HG03575 (cell line): ENCODE results near the gene NUP62.

Experiments used
- ATAC-seq: cut with Tn5 transposase; IDR thresholded peaks from one replicate; pipeline ENCODE4 v1.9.1; 2021; ENCODE audit not compliant: unreplicated experiment, insufficient number of reproducible peaks, low FRiP score; ENCODE audit errors: extremely low read depth

NUP62 gene

DNA sequence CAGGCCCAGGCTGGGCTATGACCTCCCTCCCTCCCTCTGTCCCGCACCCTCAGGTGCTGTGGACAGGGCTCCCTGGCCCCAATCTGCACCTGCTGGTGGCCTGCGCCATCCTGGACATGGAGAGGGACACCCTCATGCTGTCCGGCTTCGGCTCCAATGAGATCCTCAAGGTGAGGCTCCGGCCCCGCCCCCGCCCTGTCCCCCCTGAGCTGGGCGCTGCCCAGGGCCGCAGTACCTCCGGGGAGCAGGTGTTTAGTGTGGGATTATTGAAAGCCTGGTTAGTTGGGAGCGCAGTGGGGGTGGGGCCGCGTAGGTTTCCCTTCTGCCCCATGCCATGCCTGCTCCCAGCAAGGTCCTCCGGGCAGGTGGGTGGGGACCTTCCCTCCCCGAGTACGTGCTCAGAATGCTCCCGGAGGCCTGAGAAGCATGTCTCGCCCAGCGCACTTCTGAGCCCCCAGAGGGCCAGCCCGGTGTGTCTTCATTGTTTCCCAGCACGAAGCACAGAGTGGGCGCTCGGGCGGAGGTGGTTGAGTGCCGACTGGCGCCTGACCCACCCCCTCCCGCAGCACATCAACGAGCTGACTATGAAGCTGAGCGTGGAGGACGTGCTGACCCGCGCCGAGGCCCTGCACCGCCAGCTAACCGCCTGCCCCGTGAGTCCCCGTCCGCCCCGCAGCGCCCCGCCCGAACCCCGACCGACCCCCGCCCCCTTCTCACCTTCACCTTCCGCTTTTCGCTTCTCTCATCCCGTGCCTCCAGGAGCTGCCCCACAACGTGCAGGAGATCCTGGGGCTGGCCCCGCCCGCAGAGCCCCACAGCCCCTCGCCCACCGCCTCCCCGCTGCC is 41.4 kb downstream of the NUP62 start:
- no peak for ATAC-seq

- ATAC-seq = no peak
Observed at GRCh38 chr19:49887037-49887664, 42.2 kb downstream of the NUP62 start.

GRCh38 chr19:49884760-49885159 is 44.5 kb downstream of the NUP62 start:
- no peak for ATAC-seq

DNA sequence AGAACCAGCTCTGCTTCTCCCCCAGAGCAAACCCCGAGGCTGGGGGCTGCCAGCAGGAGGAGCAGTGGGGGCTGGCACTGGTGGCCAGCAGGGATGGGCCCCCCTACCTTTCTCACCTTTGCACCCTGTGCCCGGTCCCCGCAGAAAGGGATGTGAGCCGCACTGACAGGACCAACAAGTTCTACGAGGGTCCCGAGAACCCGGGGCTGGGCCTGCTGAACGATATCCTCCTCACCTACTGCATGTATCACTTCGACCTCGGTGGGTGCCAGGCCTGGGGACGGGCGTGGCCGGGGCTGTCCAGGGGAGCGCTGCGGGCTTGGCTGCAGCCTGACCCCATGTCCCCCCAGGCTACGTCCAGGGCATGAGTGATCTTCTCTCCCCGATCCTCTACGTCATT is 45.2 kb downstream of the NUP62 start:
- ATAC-seq = no peak

GRCh38 chr19:49883094-49883493 is 46.2 kb downstream of the NUP62 start:
- ATAC-seq = no peak

DNA sequence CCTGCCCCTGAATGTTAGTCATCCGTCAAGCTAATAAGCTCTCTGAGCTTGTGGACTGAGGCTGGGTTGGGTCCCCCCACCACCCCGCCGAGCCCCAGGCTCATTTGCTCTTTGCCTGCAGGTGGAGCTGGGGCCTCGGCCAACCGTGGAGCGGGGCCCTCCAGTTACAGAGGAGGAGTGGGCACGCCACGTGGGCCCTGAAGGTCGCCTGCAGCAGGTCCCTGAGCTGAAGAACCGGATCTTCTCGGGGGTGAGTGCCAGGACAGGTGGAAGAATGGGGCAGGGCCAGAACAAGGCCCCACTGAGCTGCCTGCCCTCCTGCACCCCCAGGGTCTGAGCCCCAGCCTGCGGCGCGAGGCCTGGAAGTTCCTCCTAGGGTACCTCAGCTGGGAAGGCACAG is 46.7 kb downstream of the NUP62 start:
- no peak for ATAC-seq

DNA sequence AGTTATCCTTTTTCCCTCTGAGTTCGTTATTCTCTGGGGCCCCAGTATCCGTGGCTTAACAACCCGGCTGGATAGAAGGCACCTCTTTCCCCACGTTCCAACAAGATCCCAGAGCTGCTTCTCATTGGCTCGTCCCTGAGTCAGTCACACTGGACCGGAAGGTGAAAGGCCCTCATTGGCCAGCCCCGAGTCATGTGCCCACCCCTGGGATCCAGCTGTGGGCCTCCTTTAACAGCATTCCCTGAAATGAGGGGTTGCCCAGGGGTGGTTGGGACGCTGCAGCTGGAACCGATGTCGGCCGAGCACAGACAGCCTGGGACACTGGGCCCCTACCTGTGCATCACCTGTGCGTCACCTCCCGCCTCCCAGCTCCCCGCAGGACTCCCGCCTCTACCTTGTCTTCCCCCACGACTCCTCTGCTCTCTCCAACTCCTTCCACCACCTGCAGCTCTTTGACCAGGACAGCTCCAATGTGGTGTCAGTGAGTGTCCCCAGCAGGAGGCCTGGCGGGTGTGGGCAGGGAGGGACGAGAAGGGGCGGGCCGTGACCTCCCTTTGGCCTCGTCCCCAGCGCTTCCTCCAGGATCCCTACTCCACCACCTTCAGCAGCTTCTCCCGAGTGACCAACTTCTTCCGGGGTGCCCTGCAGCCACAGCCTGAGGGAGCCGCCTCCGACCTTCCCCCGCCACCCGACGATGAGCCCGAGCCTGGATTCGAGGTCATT is 47.5 kb downstream of the NUP62 start:
- no peak for ATAC-seq

- ATAC-seq = no peak
Observed at GRCh38 chr19:49881186-49881585, 48.1 kb downstream of the NUP62 start.

- ATAC-seq = no peak
Observed at GRCh38 chr19:49880162-49880869, 49.0 kb downstream of the NUP62 start.

GRCh38 chr19:49879243-49879963 is 49.9 kb downstream of the NUP62 start:
- no peak for ATAC-seq

DNA sequence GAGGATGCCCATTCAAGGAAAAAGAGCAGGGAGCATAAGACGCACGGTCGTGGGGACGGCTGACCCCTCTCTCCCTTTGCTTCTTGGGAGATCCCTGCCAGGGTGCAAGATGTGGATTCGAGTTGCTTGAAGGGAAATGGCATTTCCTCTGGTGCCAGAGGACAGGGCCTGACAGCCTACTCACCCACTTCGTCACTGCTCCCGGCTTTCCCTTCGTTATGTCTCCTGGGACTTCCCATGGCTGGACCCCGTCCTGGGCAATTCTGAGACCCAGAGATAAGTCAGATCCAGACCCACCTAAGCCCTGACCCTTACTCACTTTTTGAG is 50.6 kb downstream of the NUP62 start:
- no peak for ATAC-seq

DNA sequence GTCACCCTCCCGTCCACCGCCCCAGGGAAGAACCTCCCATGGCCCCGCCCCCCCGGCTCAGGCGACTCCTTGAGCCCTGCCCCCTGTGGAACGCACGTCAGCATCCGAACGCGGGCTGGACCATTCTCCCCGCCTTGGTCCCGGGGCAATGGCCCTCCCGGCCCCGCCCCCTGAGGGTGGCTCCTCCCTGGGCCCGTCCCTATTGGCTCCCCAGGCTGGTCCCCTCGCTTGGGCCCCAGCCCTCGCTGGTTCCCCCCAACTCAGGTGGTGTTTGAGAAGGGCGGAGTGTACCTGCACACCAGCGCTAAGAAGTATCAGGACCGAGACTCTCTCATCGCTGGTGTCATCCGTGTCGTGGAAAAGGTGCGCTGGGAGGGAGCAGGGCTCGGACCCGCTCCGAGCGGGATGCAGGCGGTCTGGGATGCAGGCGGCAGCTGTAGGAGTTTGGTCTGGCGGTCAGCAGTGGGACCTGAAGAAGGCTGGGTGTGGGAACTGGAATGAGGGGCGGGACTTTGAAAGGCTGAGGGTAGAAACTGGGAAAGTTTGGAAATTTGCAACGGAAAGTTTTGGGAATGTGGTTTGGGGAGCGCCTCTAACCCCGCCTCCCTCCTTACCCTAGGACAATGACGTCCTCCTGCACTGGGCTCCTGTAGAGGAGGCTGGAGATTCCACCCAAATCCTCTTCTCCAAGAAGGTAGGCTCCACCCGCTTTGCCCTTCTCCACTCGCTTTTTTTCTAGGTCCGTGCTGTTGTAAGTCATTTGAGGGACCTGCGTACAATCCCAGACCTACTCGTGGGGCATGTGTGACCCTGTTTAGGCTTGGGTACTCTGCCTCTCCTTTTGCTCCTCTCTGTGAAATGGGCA is 51.2 kb downstream of the NUP62 start:
- ATAC-seq = peak; percentile 14

DNA sequence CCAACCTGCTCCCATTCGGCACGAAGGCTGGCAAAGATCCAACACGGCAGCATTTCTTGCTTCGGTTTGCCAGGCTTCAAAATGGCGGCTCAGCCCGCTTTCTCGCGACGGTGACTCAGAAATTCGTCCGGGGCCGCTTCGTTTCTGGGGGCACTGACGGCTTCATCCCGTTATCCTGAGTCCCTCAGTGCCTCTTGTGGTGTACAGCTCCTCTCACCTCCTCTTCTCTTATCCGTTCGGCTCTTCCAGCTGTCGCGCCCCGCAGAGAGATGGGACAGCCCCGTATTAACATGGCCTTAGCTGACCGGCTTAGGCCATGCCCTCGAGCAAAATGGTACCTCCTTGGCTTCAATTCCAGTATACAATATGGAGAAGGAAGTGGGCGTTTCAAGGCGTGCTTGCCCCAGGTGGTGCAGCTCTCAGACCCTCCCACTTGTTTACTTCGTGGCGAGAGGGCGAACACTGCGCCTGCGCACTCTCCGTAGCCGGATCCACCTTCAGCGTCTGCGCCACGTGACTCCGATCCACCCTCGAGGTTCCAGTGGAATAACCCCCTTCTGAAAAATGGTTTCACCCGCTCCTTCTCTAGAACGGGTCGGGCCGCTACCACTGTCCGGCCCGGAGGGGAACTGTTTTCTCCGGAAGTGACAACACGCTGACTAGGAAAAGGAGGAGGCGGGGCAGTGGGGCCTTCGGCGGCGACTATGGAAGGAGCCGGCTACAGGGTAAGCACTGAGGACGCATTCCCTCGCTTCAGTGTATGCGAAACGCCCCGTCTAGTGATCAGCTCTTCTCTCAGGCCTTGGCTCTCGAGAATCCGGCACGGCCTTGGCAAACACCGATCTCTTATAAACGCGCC is 52.1 kb downstream of the NUP62 start, which contains the start of the genes AKT1S1 and TBC1D17:
TSS of gene AKT1S1 (minus strand) at position 336 of the 859 bp plus-strand sequence. CDS start 4,060 bp downstream, outside the sequence.
TSS of gene TBC1D17 (plus strand) at position 683 of the 859 bp plus-strand sequence. CDS start at position 705, 22 bp downstream.
- ATAC-seq = peak; percentile 58

DNA sequence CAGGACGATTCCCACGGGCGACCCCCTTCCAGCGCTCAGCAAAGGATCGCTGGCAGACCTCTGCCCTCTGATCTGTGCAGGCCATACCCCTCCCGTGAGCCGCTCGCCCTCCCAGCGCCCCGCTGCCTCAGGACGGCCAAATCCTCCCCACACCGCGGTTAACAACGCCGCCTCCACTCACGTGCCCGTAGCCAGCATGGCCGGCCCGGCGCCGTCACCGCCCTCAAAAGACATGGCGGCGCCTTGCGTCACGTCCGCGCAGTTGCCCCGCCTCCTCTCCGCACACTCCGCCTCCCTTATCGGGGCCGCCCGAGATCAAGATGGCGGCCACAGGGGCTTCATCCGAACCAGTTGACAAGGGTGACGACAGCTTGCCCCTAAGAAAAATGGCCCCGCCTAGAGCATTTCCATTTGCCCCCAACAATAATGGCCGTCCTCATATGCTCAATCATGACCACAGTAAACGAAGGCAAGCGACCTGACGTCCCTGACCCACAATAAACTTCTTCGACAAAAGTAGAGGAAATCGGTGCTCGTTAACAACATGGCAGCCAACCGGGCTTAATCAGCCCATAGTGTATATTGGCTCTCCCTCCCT is 52.8 kb downstream of the NUP62 start:
- ATAC-seq = no peak

DNA sequence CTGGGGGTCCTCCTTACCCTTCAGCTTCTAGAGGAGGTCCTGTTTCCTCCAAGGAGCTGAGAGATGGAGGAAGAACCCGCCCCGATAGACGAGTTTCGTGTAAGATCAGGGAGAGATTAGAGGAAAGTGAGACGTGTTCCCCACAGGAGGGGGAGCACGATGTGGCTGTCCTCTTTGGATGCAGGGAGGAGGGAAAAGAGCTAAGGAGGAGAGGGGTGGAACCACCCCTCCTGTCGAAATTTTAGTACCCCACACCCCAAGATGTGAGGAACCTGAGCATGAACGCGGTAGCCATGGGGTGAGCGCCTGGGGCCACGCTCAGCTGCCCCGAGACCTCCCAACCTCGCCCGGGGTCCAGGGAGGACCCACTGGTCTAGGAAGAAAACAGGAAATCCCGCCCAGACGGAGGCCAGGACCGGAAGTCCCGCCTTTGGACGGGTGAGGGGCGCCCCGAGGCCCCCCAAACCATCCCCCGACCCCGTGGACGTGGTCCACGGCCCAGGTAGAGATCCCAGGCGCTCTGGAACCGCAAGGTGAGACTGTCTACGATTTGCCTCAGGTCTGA is 53.4 kb downstream of the NUP62 start:
- no peak for ATAC-seq

- no peak for ATAC-seq
Observed at GRCh38 chr19:49875177-49875576, 54.1 kb downstream of the NUP62 start.
